ENCODE data around the gene RPL6. TPM values are rescaled to one million over a fixed set of nuclear protein-coding genes. Genes with fewer than 3 reads are reported as not detected.
A peak's percentile ranks its signal among the peaks of the same experiment; 100 is the strongest.

Gene RPL6
- total and polyA plus RNA-seq, 2 experiments from 2014 or later, result 1,413 to 1,715 TPM

GRCh38 chr12:112380663-112381405 is 28.6 kb downstream of the RPL6 start:
- TF ChIP-seq JUNB (IDR thresholded peaks at IDR 0.05; ENCODE audit: unreplicated experiment) (no peak), CREB1 (CRISPR knock-in tag; IDR thresholded peaks at IDR 0.05; ENCODE audit: low read depth) (no peak), ZNF331 (CRISPR knock-in tag; IDR thresholded peaks at IDR 0.05; ENCODE audit: low read depth) (no peak), CTCF (conservative IDR thresholded peaks at IDR 0.05; ENCODE audit: low read depth in 2 of 2) (no peak), REST (IDR thresholded peaks at IDR 0.05; ENCODE audit: unreplicated experiment) (no peak), ETS1 (IDR thresholded peaks at IDR 0.05) (no peak), POLR2AphosphoS5 (IDR thresholded peaks at IDR 0.05; ENCODE audit: low read depth) (no peak), NANOG (IDR thresholded peaks at IDR 0.05; ENCODE audit: borderline replicate concordance) (no peak), ZNF462 (CRISPR knock-in tag; IDR thresholded peaks at IDR 0.05) (no peak), EZH2phosphoT487 (IDR thresholded peaks at IDR 0.05; ENCODE audit: unreplicated experiment) (no peak), STAT1 (IDR thresholded peaks at IDR 0.05; ENCODE audit: unreplicated experiment) (no peak), EZH2 (IDR thresholded peaks at IDR 0.05; ENCODE audit: low read depth, unreplicated experiment) (no peak), ZNF114 (CRISPR knock-in tag; IDR thresholded peaks at IDR 0.05) (no peak)
- DNase-seq (ENCODE audit: low spot score) (peak; percentile 36), ATAC-seq (peak; percentile 7)
- H3K36me3 ChIP-seq (ENCODE audit: insufficient read depth), result no peaks in the 10 kb centered on the region
- peaks cover 20% of the 10 kb centered on the region; the same call in 1 of the 2 replicates for H4K20me1 ChIP-seq (replicated peaks; ENCODE audit: insufficient read depth)
- Mint-ChIP-seq H3K27ac (peak overlapping the region; percentile 58; the same call in 1 of the 2 replicates), H3K36me3 (ENCODE audit: low read depth) (no peaks in the 10 kb centered on the region; the same call in 2 of the 3 replicates), H3K9me3 (no peaks in the 10 kb centered on the region), H3K4me3 (peak overlapping the region; percentile 91), H3K27me3 (ENCODE audit: insufficient read depth, low read depth, poor library complexity) (peaks cover 9% of the 10 kb centered on the region), H3K4me1 (peaks cover 11% of the 10 kb centered on the region)
- no peaks in the 10 kb centered on the region for H3K9me2 ChIP-seq (ENCODE audit: insufficient read depth)
- H3K4me3 ChIP-seq, result peak overlapping the region; percentile 92
- no peaks in the 10 kb centered on the region for H3K27me3 ChIP-seq (ENCODE audit: insufficient read depth)
- H3K79me2 ChIP-seq (replicated peaks; ENCODE audit: insufficient read depth), result peaks cover 53% of the 10 kb centered on the region
- peak overlapping the region; percentile 87 for H2AFZ ChIP-seq
- H3K4me1 ChIP-seq (ENCODE audit: insufficient read depth), result no peaks in the 10 kb centered on the region; the same call in 1 of the 2 replicates
- H3K4me2 ChIP-seq, result peak overlapping the region; percentile 95
- 0 out of 2 replicates have a peak overlapping the region, but pooled peaks have one; percentile 74 for H3K27ac ChIP-seq (ENCODE audit: low read depth)
- H3F3A ChIP-seq (replicated peaks; ENCODE audit: low read depth), result peaks cover 3% of the 10 kb centered on the region; the same call in 1 of the 2 replicates

All from GM23338 (cell line).